ENCODE results near the gene NUPR1.

- TF ChIP-seq CTCF (IDR thresholded peaks at IDR 0.05) (no peak), POLR2AphosphoS5 (IDR thresholded peaks at IDR 0.05) (no peak), POLR2A (IDR thresholded peaks at IDR 0.05) (no peak), EP300 (IDR thresholded peaks at IDR 0.05) (no peak)
Measured at GRCh38 chr16:28537964-28538732, 626 bp downstream of the NUPR1 start.

All from gastroesophageal sphincter (tissue), 3 donors.